DMS79 (cell line): ENCODE results near the gene PLXNA2.

Source experiments
- DNase-seq: peaks from one replicate; lab custom pipeline; 2025; lab: John Stamatoyannopoulos, UW

PLXNA2 gene

GRCh38 chr1:208042868-208043267, 201.3 kb downstream of the PLXNA2 start:
- no peak for DNase-seq

- no peak for DNase-seq
These were observed 202.1 kb downstream of the PLXNA2 start for GRCh38 chr1:208042041-208042615.

- no peak for DNase-seq
These were observed 202.7 kb downstream of the PLXNA2 start for GRCh38 chr1:208041505-208041904.

- no peak for DNase-seq
These were observed 203.3 kb downstream of the PLXNA2 start for GRCh38 chr1:208040821-208041297.

- DNase-seq, result no peak
These were observed 204.4 kb downstream of the PLXNA2 start for GRCh38 chr1:208039536-208040332.

- no peak for DNase-seq
These were observed 205.9 kb downstream of the PLXNA2 start for GRCh38 chr1:208038303-208038702.

GRCh38 chr1:208036918-208037766, 207.0 kb downstream of the PLXNA2 start:
- DNase-seq, result no peak

- no peak for DNase-seq
These were observed 207.9 kb downstream of the PLXNA2 start for GRCh38 chr1:208036106-208036808.

GRCh38 chr1:208034135-208034534, 210.0 kb downstream of the PLXNA2 start:
- DNase-seq, result no peak

GRCh38 chr1:208033236-208033635, 210.9 kb downstream of the PLXNA2 start:
- DNase-seq, result no peak

- DNase-seq, result no peak
These were observed 212.3 kb downstream of the PLXNA2 start for GRCh38 chr1:208031932-208032320.

GRCh38 chr1:208031316-208031931, 212.8 kb downstream of the PLXNA2 start:
- no peak for DNase-seq

GRCh38 chr1:208030288-208031091, 213.7 kb downstream of the PLXNA2 start:
- DNase-seq, result no peak

- DNase-seq, result no peak
These were observed 214.6 kb downstream of the PLXNA2 start for GRCh38 chr1:208029381-208030287.

GRCh38 chr1:208028526-208028925, 215.7 kb downstream of the PLXNA2 start:
- no peak for DNase-seq

- no peak for DNase-seq
These were observed 216.3 kb downstream of the PLXNA2 start for GRCh38 chr1:208027861-208028260.

GRCh38 chr1:208026880-208027438, 217.2 kb downstream of the PLXNA2 start:
- DNase-seq, result no peak

GRCh38 chr1:208025031-208025430, 219.2 kb downstream of the PLXNA2 start:
- no peak for DNase-seq

- no peak for DNase-seq
These were observed 219.8 kb downstream of the PLXNA2 start for GRCh38 chr1:208024406-208024805.
